Activated naive CD4-positive, alpha-beta T cell treated with anti-CD3 and anti-CD28 coated beads, Interleukin-2, amount 10 ng/mL, durations not matched to agents 7 days and 5 days (primary cell): Measurements from ENCODE around the gene IL1RAPL2.
"Not testable (repeated sequence)": the region's sequence is repeated elsewhere in the genome, so short reads cannot be mapped to it uniquely, and the experiment has no call there.

Experiments used
- CTCF ChIA-PET: fragments of 350-600 bp; sonication (Branson Sonifier 250); formaldehyde crosslinking; loops from one replicate; lab custom pipeline; 2021; ENCODE audit warnings: antibody characterized with exemption; lab: Charles Lee
- DNase-seq: peaks from one replicate; pipeline ENCODE4 v3.0.0-alpha.2; 2020
- H3K27ac Mint-ChIP-seq: one replicate; pipeline ENCODE4 v1.8.0; 2021; ENCODE audit warnings: mild to moderate bottlenecking, moderate library complexity, mixed read lengths
- H3K27me3 Mint-ChIP-seq: one replicate; pipeline ENCODE4 v1.8.0; 2021; ENCODE audit warnings: mild to moderate bottlenecking, mixed read lengths
- H3K36me3 Mint-ChIP-seq: one replicate; pipeline ENCODE4 v1.8.0; 2021; ENCODE audit warnings: mixed read lengths
- H3K4me1 Mint-ChIP-seq: one replicate; pipeline ENCODE4 v1.8.0; 2021; ENCODE audit warnings: mixed read lengths
- H3K4me3 Mint-ChIP-seq: one replicate; pipeline ENCODE4 v1.8.0; 2021; ENCODE audit warnings: mild to moderate bottlenecking, moderate library complexity, mixed read lengths
- H3K9me3 Mint-ChIP-seq: one replicate; pipeline ENCODE4 v1.8.0; 2021; ENCODE audit warnings: mixed read lengths

Gene IL1RAPL2

DNA sequence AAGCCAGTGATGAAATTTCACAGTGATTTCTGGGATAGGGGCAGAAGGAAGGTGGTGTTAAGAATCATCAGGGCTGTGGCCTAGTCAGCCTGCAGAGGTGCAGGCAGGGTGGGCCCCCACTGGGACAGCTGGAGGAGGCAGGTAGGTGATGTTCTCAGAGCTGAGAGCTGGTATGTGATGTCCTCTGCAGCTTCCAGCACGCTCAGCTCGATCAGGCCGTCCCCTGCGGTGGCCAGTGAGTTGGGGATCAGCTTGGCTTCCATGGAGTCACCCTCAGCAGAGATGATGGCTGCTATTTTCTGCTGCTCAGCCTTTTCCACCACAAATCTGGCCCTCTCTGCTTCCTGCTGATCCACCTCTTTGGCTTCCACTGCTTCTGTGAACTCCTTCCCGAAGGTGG is 81.1 kb downstream of the IL1RAPL2 start:
- DNase-seq = no peak
- no peak overlapping the region for H3K27ac Mint-ChIP-seq
- H3K36me3 Mint-ChIP-seq = no peaks in the 10 kb centered on the region
- H3K4me1 Mint-ChIP-seq = no peaks in the 10 kb centered on the region
- H3K27me3 Mint-ChIP-seq = no peaks in the 10 kb centered on the region
- CTCF ChIA-PET = no interaction called here
- H3K9me3 Mint-ChIP-seq = no peaks in the 10 kb centered on the region
- no peak overlapping the region for H3K4me3 Mint-ChIP-seq

DNA sequence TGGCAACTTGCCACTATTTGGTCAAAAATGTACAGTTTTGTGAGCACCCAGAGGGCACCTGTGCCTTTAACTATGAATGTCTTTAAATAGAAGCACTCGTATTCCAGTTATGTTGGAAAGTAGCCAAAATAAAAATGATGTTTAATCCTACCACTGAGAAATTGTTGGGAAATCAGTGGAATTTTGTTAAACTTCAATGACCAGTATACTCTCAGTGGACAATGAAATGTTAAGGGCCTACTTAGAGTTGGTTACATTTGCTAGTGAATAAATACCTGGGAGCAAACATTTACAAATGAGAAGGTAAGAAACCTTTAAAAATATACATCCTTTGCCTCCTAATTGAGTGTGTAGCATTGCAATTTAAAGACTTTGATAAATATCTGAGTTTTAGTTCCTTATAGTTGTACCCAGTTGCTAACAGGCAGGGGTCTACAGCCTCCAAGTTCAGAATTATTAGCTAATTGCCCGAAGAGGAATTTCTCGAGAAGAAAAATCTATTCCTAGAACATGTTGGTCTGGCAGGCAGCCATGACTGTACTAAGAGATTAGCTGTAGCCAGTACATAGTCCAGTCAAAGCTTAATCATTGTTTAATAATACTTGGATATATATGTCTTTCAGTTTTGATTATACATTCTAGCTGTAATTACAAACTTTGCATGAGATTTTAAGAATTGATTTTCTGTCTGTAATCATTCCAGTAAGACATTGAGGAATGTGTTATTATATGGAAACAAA is 93.2 kb downstream of the IL1RAPL2 start:
- H3K27ac Mint-ChIP-seq = no peak overlapping the region
- CTCF ChIA-PET = no interaction called here
- no peak overlapping the region for H3K4me3 Mint-ChIP-seq
- no peaks in the 10 kb centered on the region for H3K27me3 Mint-ChIP-seq
- no peak for DNase-seq
- no peaks in the 10 kb centered on the region for H3K4me1 Mint-ChIP-seq
- H3K36me3 Mint-ChIP-seq = no peaks in the 10 kb centered on the region
- H3K9me3 Mint-ChIP-seq = no peaks in the 10 kb centered on the region

- H3K36me3 Mint-ChIP-seq = no peaks in the 10 kb centered on the region
- H3K27me3 Mint-ChIP-seq = no peaks in the 10 kb centered on the region
- CTCF ChIA-PET = no interaction called here
- H3K4me3 Mint-ChIP-seq = no peak overlapping the region
- H3K9me3 Mint-ChIP-seq = no peaks in the 10 kb centered on the region
- no peak overlapping the region for H3K27ac Mint-ChIP-seq
- no peak for DNase-seq
- H3K4me1 Mint-ChIP-seq = no peaks in the 10 kb centered on the region
Measured at GRCh38 chrX:104660092-104660491, 94.1 kb downstream of the IL1RAPL2 start.

DNA sequence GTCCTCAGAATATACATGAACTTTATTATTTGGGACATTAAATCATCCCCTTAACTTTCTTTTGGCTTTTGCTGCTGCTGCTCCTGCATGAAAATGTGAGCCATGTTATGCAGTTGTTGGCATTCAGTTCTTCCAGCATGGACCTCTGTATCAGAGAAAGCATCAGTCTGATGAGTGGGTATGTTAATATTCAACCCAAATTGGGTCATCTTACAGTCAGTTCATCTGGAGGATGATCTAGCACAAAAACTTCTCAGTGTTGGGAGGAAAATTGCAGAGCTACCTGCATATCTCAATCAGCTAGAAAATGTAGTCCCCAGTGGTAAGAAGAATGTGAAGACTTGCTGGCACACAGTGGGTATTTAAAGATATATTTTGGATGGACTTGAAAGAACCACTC is 96.7 kb downstream of the IL1RAPL2 start:
- CTCF ChIA-PET = no interaction called here
- no peak overlapping the region for H3K4me3 Mint-ChIP-seq
- H3K4me1 Mint-ChIP-seq = no peaks in the 10 kb centered on the region
- no peaks in the 10 kb centered on the region for H3K9me3 Mint-ChIP-seq
- no peak for DNase-seq
- H3K27me3 Mint-ChIP-seq = no peaks in the 10 kb centered on the region
- H3K27ac Mint-ChIP-seq = no peak overlapping the region
- H3K36me3 Mint-ChIP-seq = no peaks in the 10 kb centered on the region

DNA sequence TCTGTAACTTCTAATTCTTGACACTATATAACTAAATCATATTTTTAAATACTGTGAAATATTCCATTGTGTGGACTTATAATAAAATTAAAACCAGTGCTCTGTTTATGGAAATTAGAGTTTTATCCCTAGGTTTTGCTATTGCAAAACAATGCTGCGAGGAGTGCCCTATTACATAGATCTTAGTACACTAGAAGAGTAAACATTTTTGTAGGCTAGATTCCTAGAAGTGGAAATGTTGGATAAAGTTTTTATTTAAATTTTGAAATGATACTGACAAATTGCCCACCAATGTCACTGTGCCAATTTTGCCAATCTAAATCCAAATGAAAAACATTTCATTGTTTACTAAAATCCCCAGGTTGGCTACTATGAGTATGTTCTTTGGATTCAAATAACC is 99.7 kb downstream of the IL1RAPL2 start:
- Mint-ChIP-seq H3K4me3 (no peak overlapping the region), H3K36me3 (no peaks in the 10 kb centered on the region), H3K9me3 (no peaks in the 10 kb centered on the region), H3K4me1 (no peaks in the 10 kb centered on the region), H3K27me3 (no peaks in the 10 kb centered on the region), H3K27ac (no peak overlapping the region)
- CTCF ChIA-PET = no interaction called here
- no peak for DNase-seq

DNA sequence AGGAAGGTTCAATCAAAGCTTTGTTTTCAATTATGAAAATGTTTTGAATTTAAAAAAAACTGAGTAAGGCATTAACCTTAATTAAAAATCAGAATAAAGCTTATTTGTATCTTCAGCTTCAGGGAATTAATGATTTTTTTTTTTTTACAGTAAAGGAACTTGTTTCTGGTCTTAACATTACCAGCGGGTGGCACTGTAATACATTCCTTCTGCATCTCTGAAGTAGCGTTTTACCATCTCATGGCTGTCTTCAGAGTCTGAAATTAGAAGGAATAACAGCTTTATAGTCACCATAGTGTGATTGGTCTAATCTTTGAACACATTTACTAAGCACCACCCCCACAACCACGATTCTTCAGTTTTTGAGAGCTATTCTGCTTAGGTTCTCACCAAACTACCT is 102.6 kb downstream of the IL1RAPL2 start:
- Mint-ChIP-seq H3K4me1 (no peaks in the 10 kb centered on the region), H3K4me3 (no peak overlapping the region), H3K36me3 (no peaks in the 10 kb centered on the region), H3K9me3 (no peaks in the 10 kb centered on the region), H3K27ac (no peak overlapping the region), H3K27me3 (no peaks in the 10 kb centered on the region)
- no peak for DNase-seq
- CTCF ChIA-PET = no interaction called here

DNA sequence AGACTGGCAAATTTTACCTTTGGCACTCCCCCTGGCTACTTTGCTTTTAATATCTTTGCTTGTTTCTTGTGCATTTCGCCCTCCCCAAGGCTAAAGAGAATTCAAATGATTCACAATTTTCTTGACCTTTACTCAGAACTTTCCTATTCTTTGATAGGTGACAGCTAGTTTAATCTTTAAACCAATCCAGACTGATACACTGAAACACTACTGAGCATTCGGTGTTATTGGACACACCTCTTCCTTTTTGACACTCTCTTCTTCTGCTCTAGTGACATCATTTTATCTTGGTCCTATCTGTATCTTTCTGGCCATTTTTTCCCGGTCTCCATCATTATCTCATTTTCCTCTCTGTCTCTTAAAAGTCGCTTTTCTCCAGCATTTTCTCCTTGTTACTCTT is 103.1 kb downstream of the IL1RAPL2 start:
- Mint-ChIP-seq H3K4me1 (no peaks in the 10 kb centered on the region), H3K27me3 (no peaks in the 10 kb centered on the region), H3K9me3 (no peaks in the 10 kb centered on the region), H3K27ac (no peak overlapping the region), H3K4me3 (no peak overlapping the region), H3K36me3 (no peaks in the 10 kb centered on the region)
- DNase-seq = no peak
- CTCF ChIA-PET = no interaction called here

DNA sequence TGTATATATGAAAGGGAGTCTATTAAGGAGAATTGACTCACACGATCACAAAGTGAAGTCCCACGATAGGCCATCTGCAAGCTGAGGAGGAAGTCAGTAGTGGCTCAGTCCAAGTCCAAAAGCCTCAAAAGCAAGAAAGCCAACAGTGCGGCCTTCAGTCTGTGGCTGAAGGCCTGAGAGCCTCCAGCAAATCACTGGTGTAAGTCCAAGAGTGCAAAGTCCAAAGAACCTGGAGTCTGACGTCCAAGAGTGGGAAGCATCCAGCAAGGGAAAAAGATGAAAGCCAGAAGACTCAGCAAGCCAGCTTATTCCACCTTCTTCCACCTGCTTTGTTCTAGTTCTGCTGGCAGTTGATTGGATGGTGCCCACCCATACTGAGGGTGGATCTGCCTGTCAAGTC is 104.1 kb downstream of the IL1RAPL2 start:
- H3K36me3 Mint-ChIP-seq = no peaks in the 10 kb centered on the region
- CTCF ChIA-PET = no interaction called here

DNA sequence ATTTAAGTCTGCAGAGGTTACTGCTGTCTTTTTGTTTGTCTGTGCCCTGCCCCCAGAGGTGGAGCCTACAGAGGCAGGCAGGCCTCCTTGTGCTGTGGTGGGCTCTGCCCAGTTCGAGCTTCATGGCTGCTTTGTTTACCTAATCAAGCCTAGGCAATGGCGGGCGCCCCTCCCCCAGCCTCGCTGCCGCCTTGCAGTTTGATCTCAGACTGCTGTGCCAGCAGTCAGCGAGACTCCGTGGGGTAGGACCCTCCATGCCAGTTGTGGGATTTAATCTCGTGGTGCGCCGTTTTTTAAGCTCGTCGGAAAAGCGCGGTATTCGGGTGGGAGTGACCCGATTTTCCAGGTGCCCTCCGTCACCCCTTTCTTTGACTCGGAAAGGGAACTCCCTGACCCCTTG is 111.5 kb downstream of the IL1RAPL2 start:
- H3K9me3 Mint-ChIP-seq, H3K4me1 Mint-ChIP-seq, H3K27me3 Mint-ChIP-seq, H3K36me3 Mint-ChIP-seq, DNase-seq, CTCF ChIA-PET, H3K27ac Mint-ChIP-seq, H3K4me3 Mint-ChIP-seq: not testable (repeated sequence)

More for the DNA sequence above, 104.1 kb downstream of the IL1RAPL2 start:
- no peak for DNase-seq
- no peak overlapping the region for H3K27ac Mint-ChIP-seq
- no peaks in the 10 kb centered on the region for H3K4me1 Mint-ChIP-seq
- H3K4me3 Mint-ChIP-seq = no peak overlapping the region
- H3K9me3 Mint-ChIP-seq = no peaks in the 10 kb centered on the region
- H3K27me3 Mint-ChIP-seq = no peaks in the 10 kb centered on the region

GRCh38 chrX:104679175-104679574 is 113.2 kb downstream of the IL1RAPL2 start:
- no peaks in the 10 kb centered on the region for H3K9me3 Mint-ChIP-seq
- no peak overlapping the region for H3K27ac Mint-ChIP-seq

DNA sequence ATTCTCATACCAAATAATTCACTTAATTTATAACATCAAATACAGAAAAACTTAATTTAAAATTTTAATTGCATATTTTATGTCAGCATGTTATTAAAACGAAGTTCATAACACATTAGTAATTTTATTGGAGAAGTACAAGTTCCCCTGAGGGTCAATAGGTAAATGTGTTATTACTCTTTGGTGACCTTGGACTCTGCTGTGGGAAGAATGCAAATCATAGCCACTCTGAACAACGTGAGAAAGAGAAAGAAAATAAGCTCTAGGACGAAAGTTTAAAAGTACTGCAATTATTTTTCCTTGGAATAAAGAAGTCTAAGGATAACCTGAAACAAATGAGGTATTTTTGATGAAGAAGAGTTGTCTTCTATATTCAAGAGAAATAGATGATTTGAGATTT is 115.2 kb downstream of the IL1RAPL2 start:
- no peaks in the 10 kb centered on the region for H3K27me3 Mint-ChIP-seq
- H3K4me1 Mint-ChIP-seq = no peaks in the 10 kb centered on the region
- H3K36me3 Mint-ChIP-seq = no peaks in the 10 kb centered on the region
- no peak for DNase-seq
- no peak overlapping the region for H3K27ac Mint-ChIP-seq
- H3K4me3 Mint-ChIP-seq = no peak overlapping the region
- no peaks in the 10 kb centered on the region for H3K9me3 Mint-ChIP-seq
- CTCF ChIA-PET = no interaction called here

More at GRCh38 chrX:104679175-104679574, 113.2 kb downstream of the IL1RAPL2 start:
- no peaks in the 10 kb centered on the region for H3K4me1 Mint-ChIP-seq
- no peak overlapping the region for H3K4me3 Mint-ChIP-seq
- H3K27me3 Mint-ChIP-seq = no peaks in the 10 kb centered on the region
- no peaks in the 10 kb centered on the region for H3K36me3 Mint-ChIP-seq
- CTCF ChIA-PET = no interaction called here
- DNase-seq = no peak

DNA sequence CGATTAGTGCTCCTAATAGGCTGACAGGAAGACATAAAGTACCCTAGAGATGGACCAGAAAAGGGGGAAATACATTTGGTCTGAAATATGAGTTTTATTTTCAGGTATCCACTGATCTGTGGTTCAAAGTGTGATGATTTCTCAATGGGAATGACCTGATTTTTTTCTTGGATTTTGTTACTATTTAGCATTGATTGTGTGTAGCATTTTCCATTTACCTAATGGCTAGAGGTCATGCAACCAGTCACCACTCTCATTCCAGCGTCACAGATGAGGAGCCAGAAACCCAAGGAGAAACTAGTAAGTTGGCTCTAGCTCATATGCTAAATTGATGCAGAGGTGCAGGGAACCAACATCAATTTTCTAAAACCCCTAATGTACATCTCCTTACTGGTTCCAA is 118.1 kb downstream of the IL1RAPL2 start:
- H3K4me3 Mint-ChIP-seq = no peak overlapping the region
- CTCF ChIA-PET = no interaction called here
- no peaks in the 10 kb centered on the region for H3K4me1 Mint-ChIP-seq
- H3K27me3 Mint-ChIP-seq = no peaks in the 10 kb centered on the region
- H3K36me3 Mint-ChIP-seq = no peaks in the 10 kb centered on the region
- H3K27ac Mint-ChIP-seq = no peak overlapping the region
- H3K9me3 Mint-ChIP-seq = no peaks in the 10 kb centered on the region
- DNase-seq = no peak

DNA sequence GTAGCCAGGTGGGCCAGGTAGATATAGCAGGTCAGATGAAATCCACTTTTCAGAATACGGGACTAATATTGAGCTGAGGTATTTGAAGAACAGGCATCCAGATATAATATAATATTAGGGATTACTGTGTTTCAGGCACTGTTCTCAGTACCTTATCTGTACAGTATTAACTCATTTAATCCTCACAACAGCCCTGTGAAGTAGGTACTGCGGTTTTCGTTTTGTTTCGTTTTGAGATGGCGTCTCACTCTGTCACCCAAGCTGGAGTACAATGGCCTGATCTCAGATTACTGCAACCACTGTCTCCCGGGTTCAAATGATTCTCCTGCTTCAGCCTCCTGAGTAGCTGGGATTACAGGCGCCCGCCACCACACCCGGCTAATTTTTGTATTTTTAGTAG is 129.6 kb downstream of the IL1RAPL2 start:
- H3K27ac Mint-ChIP-seq = no peak overlapping the region
- no peaks in the 10 kb centered on the region for H3K9me3 Mint-ChIP-seq

GRCh38 chrX:104696667-104697066 is 130.7 kb downstream of the IL1RAPL2 start:
- Mint-ChIP-seq H3K4me1 (no peaks in the 10 kb centered on the region), H3K36me3 (no peaks in the 10 kb centered on the region), H3K9me3 (no peaks in the 10 kb centered on the region), H3K27ac (no peak overlapping the region), H3K4me3 (no peak overlapping the region), H3K27me3 (no peaks in the 10 kb centered on the region)
- DNase-seq = no peak
- CTCF ChIA-PET = no interaction called here

More for the DNA sequence above, 129.6 kb downstream of the IL1RAPL2 start:
- no peaks in the 10 kb centered on the region for H3K27me3 Mint-ChIP-seq
- no peak overlapping the region for H3K4me3 Mint-ChIP-seq
- H3K4me1 Mint-ChIP-seq = no peaks in the 10 kb centered on the region
- no peaks in the 10 kb centered on the region for H3K36me3 Mint-ChIP-seq
- no peak for DNase-seq
- CTCF ChIA-PET = no interaction called here

- Mint-ChIP-seq H3K36me3 (no peaks in the 10 kb centered on the region), H3K27ac (no peak overlapping the region), H3K9me3 (no peaks in the 10 kb centered on the region), H3K27me3 (no peaks in the 10 kb centered on the region), H3K4me1 (no peaks in the 10 kb centered on the region), H3K4me3 (no peak overlapping the region)
- CTCF ChIA-PET = no interaction called here
- no peak for DNase-seq
Measured at GRCh38 chrX:104697294-104697693, 131.3 kb downstream of the IL1RAPL2 start.
